CD4-positive, alpha-beta T cell treated with Interleukin-1 beta for 1 hour (primary cell): ENCODE results near the gene MOB2.
A peak's percentile ranks its signal among the peaks of the same experiment; 100 is the strongest.

Experiments
- DNase-seq, 2 donors: peaks; one replicate each; pipeline ENCODE4 v3.0.0-alpha.2; 2020 to 2022

Gene MOB2

GRCh38 chr11:1486054-1486825, at the start of gene MOB2:
Gene MOB2 (minus strand): TSS chr11:1486779. CDS start chr11:1486556, 223 bp downstream.
- DNase-seq, result peak; percentile 6 to 15

DNA sequence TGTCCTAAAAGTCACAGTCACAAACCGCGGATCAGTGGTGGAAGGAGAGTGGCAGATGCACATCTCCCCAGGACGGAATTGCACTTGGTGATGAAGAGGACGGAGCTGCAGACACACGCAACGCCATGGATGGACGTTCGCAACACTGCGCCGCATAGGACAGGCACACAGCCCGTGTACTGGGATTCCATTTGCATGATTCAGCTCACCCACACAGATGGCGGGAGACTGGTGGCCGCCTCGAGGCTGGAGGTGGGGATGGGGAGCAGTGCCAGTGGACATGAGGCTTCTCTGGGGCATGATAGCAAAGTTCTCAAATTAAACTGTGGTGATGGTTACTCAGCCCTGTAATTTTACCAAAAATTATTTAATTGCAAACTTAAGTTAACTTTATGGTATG, 48.1 kb upstream of the MOB2 start:
- DNase-seq, result no peak

- DNase-seq, result no peak
Observed at GRCh38 chr11:1534171-1534570, 47.6 kb upstream of the MOB2 start.

GRCh38 chr11:1533342-1533725, 46.8 kb upstream of the MOB2 start:
- no peak for DNase-seq

DNA sequence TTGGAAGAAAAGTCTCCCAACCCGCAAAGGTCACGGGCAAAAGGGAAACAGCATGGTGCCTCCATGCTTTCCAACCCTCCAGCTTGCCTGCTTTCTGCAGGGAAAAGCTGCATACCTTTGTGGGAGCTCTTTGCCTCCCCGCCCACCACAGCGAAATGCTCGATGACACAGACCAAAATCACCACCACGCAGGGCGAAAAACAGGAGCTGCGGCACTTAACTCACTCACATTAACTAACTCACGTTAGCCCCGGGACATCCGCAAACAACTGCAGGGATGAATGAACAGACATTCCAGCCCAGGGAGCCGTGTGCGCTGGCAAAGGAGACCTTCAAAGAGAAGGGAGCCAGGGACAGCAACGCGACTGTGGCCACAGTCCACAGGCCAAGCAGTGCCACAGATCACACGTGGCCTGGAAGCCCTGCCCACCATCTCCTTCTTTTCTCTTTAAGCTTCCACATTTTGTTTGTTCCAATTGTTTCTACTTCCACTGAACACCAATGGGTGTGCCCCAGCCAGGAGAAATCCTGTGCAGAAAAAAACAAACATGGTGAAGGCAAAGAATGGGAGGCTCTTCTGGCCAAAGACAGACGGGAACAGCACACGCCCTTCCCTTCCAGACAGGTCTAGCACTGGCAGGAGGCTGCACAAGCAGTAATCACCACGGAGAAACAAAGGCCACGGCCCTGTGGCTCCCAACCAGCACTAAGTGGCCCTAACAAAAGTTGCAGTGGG, 46.2 kb upstream of the MOB2 start:
- DNase-seq, result no peak

DNA sequence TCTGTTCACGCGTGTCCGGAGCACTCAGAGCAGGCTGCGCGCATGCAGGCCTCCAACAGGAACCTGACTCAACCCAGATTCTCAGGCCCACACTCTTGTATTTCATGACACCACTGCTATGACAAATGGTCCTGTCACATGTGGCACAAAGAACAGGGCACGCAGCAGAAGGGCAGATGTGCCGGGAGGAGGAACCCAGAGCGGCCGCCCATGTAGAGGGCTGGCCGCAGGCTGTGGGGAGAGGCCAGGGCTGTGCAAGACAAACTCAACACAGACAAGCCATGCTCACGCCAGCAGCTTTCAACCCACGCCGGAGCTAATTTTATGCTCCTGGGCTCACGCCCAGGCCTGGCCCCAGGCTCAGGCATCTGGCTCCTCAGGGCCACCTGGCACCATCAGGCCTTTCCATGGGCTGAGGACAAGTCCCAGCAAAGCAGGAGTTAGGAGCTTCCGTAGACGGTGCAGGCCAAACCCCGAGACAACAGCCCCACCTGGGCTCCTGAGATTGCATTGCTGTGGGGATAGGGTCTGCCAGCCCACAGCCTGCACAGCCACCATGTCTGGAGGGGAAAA, 45.5 kb upstream of the MOB2 start:
- DNase-seq, result no peak

GRCh38 chr11:1531449-1532013, 45.0 kb upstream of the MOB2 start:
- DNase-seq, result no peak

DNA sequence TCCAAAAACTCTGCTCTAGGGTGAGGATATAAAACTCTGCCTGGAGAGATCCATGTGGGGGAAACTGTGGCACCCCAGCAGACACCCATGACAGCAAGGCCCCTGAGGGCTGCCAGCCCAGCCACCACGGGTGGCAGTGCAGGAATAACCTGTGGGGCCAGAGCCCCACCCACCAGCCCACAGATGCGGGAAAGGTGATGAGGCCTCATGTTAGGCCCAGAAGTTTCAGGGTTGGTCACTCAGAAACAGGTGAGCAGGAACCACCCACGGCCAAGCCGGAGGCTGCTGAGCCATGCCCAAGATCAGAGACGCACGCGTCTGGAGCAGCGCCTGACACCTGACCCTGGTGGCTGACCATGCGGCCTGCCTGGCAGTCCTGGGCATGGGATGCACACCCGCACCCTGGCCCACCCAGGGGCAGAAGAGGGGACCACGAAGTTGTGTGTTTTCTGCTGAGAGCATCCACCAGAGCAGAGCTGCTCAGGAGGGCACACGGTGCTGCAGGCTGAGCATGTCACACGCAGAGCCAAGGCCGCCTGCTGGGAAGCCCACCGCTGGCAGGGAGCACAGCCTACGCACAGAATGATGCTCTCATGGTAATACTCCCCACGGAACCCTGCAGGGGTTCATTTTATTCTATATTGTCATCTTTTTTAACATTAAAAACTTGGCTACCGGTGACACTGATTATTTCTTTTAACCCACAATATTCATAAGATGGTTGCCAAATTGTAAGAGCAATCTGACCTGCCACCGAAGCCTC, 44.3 kb upstream of the MOB2 start:
- no peak for DNase-seq

DNA sequence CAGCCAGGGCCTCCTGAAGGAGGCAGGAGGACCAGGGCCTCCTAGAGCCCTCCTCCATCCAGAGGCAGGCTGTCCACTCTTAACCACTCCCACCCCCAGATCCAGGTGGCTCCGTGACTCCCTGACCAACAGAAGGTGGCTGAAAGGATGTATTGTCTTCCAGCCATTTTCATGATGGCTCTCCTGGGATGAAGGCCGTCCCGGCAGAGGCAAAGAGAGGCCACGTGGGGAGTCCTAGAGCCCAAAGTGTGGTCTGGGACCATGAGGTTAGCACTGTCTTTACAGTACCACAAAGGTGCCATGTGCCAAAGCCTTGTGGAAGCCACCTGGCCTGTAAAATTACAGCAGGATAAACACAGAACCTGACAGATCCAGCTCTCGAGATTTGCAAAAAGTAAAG, 43.2 kb upstream of the MOB2 start:
- no peak for DNase-seq

GRCh38 chr11:1529286-1529685, 42.7 kb upstream of the MOB2 start:
- DNase-seq, result no peak

DNA sequence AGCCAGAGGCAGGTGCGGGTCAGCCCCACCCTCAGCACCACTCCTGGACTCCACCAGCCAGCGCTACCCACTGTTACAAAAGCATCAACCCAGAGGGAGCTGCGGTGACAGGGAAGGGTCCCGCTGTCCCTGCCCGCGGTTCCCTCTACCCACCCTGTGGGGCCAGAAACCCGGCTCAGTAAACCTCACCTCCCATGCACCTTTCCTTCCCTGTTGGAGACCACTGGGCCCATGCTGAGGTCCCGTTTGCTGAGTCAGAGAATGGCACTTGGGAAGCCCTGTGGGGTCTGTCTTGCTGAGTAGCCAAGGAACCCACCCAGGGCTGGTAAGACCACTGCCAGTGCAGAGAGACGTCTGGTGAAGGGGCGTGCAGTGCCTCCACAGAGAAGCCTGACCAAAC, 42.1 kb upstream of the MOB2 start:
- no peak for DNase-seq

DNA sequence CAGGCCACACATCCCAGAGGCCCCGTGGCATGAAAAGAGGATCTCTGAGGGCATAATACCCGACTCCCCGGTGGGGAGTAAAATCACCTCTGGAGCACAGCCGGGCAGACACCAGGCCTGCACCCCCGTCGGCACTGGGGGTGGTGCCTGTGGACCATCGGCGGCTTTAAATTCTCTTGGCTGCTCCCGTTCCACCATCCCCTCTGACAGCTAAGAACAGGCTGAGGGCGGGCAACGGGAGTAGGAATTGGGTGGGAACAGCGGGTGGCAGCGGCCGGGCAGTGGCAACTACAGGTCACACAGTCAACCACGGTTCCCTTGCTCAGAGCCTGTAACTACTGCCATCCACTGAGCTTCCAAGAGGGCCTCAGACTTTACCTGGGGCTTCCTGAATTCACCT, 40.2 kb upstream of the MOB2 start:
- no peak for DNase-seq

- DNase-seq, result peak in 1 of 2 donors; percentile 30
Observed at GRCh38 chr11:1523779-1524178, 37.2 kb upstream of the MOB2 start.

GRCh38 chr11:1523077-1523476, 36.5 kb upstream of the MOB2 start:
- no peak for DNase-seq

GRCh38 chr11:1522081-1522424, 35.5 kb upstream of the MOB2 start:
- DNase-seq, result no peak

DNA sequence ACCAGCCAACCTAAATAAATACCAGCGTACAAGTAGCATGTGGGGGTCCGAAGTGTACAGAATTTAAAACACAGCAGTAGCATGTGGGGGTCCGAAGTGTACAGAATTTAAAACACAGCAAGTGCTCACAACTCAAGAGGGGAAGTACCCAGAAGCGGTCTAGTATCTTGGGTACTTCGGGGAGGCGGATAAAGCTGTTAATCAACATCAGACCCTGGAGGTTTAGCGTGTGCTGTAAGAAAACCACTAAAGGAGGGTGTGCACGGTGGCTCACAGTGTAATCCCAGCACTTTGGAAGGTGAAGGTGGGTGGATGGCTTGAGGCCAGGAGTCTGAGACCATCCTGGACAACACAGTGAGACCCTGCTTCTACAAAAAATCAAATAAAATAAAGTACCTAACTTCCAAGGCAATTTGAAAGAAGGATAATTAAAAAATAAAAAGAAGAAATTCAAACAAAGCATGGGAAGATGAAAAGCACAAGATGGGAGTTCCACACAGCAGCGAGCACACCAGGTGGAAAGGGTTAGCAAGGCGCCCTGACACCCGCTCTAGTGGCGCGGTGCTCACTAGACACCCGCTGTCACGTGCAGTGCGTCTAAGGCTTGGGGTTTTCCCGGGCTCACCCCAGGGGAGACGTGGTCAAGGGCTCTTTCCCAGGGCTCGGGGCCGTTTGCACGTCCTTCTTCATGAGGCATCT, 35.0 kb upstream of the MOB2 start:
- DNase-seq, result peak in 1 of 2 donors; percentile 61

- DNase-seq, result no peak
Observed at GRCh38 chr11:1520663-1521267, 34.2 kb upstream of the MOB2 start.

- DNase-seq, result no peak
Observed at GRCh38 chr11:1520209-1520662, 33.7 kb upstream of the MOB2 start.

DNA sequence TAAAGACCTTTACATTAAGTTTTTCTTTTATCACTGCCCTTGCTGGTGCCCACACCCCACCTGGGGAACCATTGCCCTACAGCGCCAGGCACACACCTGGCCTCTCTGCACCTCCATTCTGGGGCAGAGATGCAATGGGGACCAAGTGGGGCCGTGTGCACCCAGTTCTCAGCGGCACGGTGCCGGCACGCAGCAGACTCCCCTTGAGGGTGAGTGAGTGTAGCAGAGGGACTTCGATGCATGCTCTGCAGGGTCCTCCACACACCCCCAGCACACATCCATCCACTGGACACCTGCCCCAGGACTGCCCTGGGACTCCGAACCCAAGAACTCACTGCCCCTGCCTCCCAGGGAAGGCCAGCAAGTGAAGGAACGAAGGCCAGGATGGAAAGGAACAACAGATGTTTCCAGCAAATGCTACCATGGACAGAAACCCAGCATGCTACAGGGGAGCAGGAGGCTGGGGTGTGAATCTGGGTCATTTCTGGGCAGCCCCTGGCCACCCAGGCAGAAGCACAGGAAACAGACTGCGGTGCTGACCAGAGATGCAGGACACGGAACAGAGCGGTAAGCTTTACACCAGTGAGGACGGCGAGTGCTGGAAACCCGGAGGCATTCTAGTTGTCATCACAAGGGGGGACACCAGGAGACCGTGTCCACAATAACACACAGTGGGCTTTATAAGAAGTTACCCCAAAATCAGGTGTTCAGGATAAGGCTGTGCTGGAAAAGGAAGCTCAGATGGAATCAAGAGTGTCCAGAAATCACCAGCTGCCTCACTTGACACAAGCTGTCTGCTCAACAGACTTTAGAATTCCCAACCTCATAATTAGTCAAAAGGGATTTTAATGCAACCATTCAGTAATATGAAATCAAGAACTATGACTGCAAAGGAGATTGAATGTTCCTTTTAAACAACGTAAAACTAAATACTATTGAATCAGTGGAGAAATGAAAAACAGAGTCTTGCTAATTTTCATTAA, 32.7 kb upstream of the MOB2 start:
- no peak for DNase-seq

DNA sequence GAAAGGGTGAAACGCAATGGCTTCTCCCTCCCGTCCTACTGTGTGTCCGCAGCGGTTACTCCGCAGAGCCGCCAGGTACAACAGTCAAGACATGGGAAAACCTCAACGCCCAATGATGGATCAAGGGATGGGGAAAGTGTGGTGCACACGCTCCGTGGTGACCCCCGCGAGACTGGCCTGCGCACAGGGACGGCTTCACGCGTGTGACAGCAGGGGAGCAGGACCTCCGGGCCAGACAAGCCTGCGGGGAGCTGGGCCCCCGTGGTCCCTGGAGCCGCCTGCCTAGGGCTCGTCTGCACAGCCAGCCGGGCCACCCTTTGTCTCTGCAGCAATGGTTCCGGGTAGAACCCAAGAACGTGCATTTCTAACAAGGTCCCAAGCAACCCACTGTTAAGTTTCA, 31.7 kb upstream of the MOB2 start:
- no peak for DNase-seq
